ENCODE results near the gene NCK2.

Gene NCK2

GRCh38 chr2:105788670-105789290, 44.1 kb downstream of the NCK2 start:
- no peaks in the 10 kb centered on the region for H3K27me3 ChIP-seq (ENCODE audit: low read length)
- no peak overlapping the region for H3K27ac ChIP-seq (ENCODE audit: low read depth, low read length)
- no peak overlapping the region for H3K9ac ChIP-seq (ENCODE audit: low read length)
- no peaks in the 10 kb centered on the region for H4K20me1 ChIP-seq (ENCODE audit: low read depth, low read length)
- no peaks in the 10 kb centered on the region for H3F3A ChIP-seq (ENCODE audit: insufficient read depth)
- no peak overlapping the region for H2AFZ ChIP-seq (ENCODE audit: low read depth, low read length, severe bottlenecking)
- H3K9me2 ChIP-seq (replicated peaks; ENCODE audit: insufficient read depth, low read length) = peaks cover 5% of the 10 kb centered on the region; the same call in 1 of the 2 replicates
- no peak overlapping the region for H3K4me2 ChIP-seq (ENCODE audit: low read depth, low read length, poor library complexity, severe bottlenecking)
- H3K9me3 ChIP-seq (ENCODE audit: insufficient read depth, low read length) = no peaks in the 10 kb centered on the region
- H3K36me3 ChIP-seq (ENCODE audit: low read length) = no peaks in the 10 kb centered on the region
- TF ChIP-seq CTCF (IDR thresholded peaks at IDR 0.05; ENCODE audit: insufficient read depth, low read length, poor library complexity, severe bottlenecking) (no peak), EZH2phosphoT487 (conservative IDR thresholded peaks at IDR 0.05; ENCODE audit: low read length) (no peak)
- no peaks in the 10 kb centered on the region for H3K79me2 ChIP-seq (ENCODE audit: insufficient read depth, low read length)
- no peak overlapping the region for H3K4me3 ChIP-seq (ENCODE audit: insufficient read depth, low read length, poor library complexity, severe bottlenecking)

GRCh38 chr2:105789745-105790460, 45.2 kb downstream of the NCK2 start:
- Histone ChIP-seq H3K9ac (ENCODE audit: low read length) (no peak overlapping the region), H3K79me2 (ENCODE audit: insufficient read depth, low read length) (no peaks in the 10 kb centered on the region), H4K20me1 (ENCODE audit: low read depth, low read length) (no peaks in the 10 kb centered on the region), H3K36me3 (ENCODE audit: low read length) (no peaks in the 10 kb centered on the region), H3K27me3 (ENCODE audit: low read length) (no peaks in the 10 kb centered on the region), H3K4me2 (ENCODE audit: low read depth, low read length, poor library complexity, severe bottlenecking) (no peak overlapping the region), H3F3A (ENCODE audit: insufficient read depth) (no peaks in the 10 kb centered on the region), H3K4me3 (ENCODE audit: insufficient read depth, low read length, poor library complexity, severe bottlenecking) (no peak overlapping the region), H3K9me2 (replicated peaks; ENCODE audit: insufficient read depth, low read length) (peaks cover 5% of the 10 kb centered on the region; the same call in 1 of the 2 replicates), H3K27ac (ENCODE audit: low read depth, low read length) (no peak overlapping the region), H3K9me3 (ENCODE audit: insufficient read depth, low read length) (no peaks in the 10 kb centered on the region), H2AFZ (ENCODE audit: low read depth, low read length, severe bottlenecking) (no peak overlapping the region)
- TF ChIP-seq EZH2phosphoT487 (conservative IDR thresholded peaks at IDR 0.05; ENCODE audit: low read length) = no peak
- no peak for TF ChIP-seq CTCF (IDR thresholded peaks at IDR 0.05; ENCODE audit: insufficient read depth, low read length, poor library complexity, severe bottlenecking)

- no peak overlapping the region for H2AFZ ChIP-seq (ENCODE audit: low read depth, low read length, severe bottlenecking)
- H3K9ac ChIP-seq (ENCODE audit: low read length) = no peak overlapping the region
- H3K27ac ChIP-seq (ENCODE audit: low read depth, low read length) = no peak overlapping the region
Observed at GRCh38 chr2:105790461-105791149, 45.9 kb downstream of the NCK2 start.

More at GRCh38 chr2:105790461-105791149, 45.9 kb downstream of the NCK2 start:
- no peak for TF ChIP-seq EZH2phosphoT487 (conservative IDR thresholded peaks at IDR 0.05; ENCODE audit: low read length)
- no peaks in the 10 kb centered on the region for H3K36me3 ChIP-seq (ENCODE audit: low read length)
- no peaks in the 10 kb centered on the region for H3K27me3 ChIP-seq (ENCODE audit: low read length)
- H3K9me2 ChIP-seq (replicated peaks; ENCODE audit: insufficient read depth, low read length) = peaks cover 5% of the 10 kb centered on the region; the same call in 1 of the 2 replicates
- no peak overlapping the region for H3K4me3 ChIP-seq (ENCODE audit: insufficient read depth, low read length, poor library complexity, severe bottlenecking)
- H3K79me2 ChIP-seq (ENCODE audit: insufficient read depth, low read length) = no peaks in the 10 kb centered on the region
- no peaks in the 10 kb centered on the region for H3F3A ChIP-seq (ENCODE audit: insufficient read depth)
- H3K9me3 ChIP-seq (ENCODE audit: insufficient read depth, low read length) = no peaks in the 10 kb centered on the region
- no peak overlapping the region for H3K4me2 ChIP-seq (ENCODE audit: low read depth, low read length, poor library complexity, severe bottlenecking)
- H4K20me1 ChIP-seq (ENCODE audit: low read depth, low read length) = no peaks in the 10 kb centered on the region
